Femur (tissue), 1 donor: ENCODE data around the gene LRRC51.
A peak's percentile ranks its signal among the peaks of the same experiment; 100 is the strongest.
"Not testable (repeated sequence)": the region's sequence is repeated elsewhere in the genome, so short reads cannot be mapped to it uniquely, and the experiment has no call there.

Source experiments
- DNase-seq: peaks from one replicate; pipeline ENCODE4 v3.0.0-alpha.2; 2017

The LRRC51 gene

GRCh38 chr11:72112143-72112977, 31.7 kb downstream of the LRRC51 start, which contains the start of gene ANAPC15:
TSS of gene ANAPC15 (minus strand) at chr11:72112695. CDS start at chr11:72111276, 1,419 bp downstream.
- peak; percentile 99 for DNase-seq

- no peak for DNase-seq
Observed at GRCh38 chr11:72112978-72113808, 32.5 kb downstream of the LRRC51 start.

- DNase-seq, result no peak
Observed at GRCh38 chr11:72114570-72114969, 33.9 kb downstream of the LRRC51 start.

- DNase-seq, result no peak
Observed at GRCh38 chr11:72116019-72116755, 35.5 kb downstream of the LRRC51 start.

- DNase-seq, result no peak
Observed at GRCh38 chr11:72119198-72119597, 38.5 kb downstream of the LRRC51 start.

GRCh38 chr11:72120930-72121329, 40.3 kb downstream of the LRRC51 start:
- DNase-seq, result no peak

- DNase-seq, result no peak
Observed at GRCh38 chr11:72122607-72123006, 42.0 kb downstream of the LRRC51 start.

- DNase-seq, result no peak
Observed at GRCh38 chr11:72123117-72123653, 42.5 kb downstream of the LRRC51 start.

- no peak for DNase-seq
Observed at GRCh38 chr11:72124046-72124445, 43.4 kb downstream of the LRRC51 start.

GRCh38 chr11:72125956-72126355, 45.3 kb downstream of the LRRC51 start:
- DNase-seq, result no peak

- DNase-seq, result no peak
Observed at GRCh38 chr11:72127923-72128322, 47.3 kb downstream of the LRRC51 start.

GRCh38 chr11:72129381-72129780, 48.7 kb downstream of the LRRC51 start:
- no peak for DNase-seq

GRCh38 chr11:72132646-72133045, 52.0 kb downstream of the LRRC51 start:
- DNase-seq, result no peak

GRCh38 chr11:72135473-72135872, 54.8 kb downstream of the LRRC51 start, which contains the start of gene FOLR3:
TSS of gene FOLR3 (plus strand) at chr11:72135725. CDS start at chr11:72135953, 228 bp downstream.
- not testable (repeated sequence) for DNase-seq

GRCh38 chr11:72135891-72136683, 55.4 kb downstream of the LRRC51 start:
- no peak for DNase-seq

GRCh38 chr11:72136684-72137262, 56.1 kb downstream of the LRRC51 start:
- DNase-seq, result no peak

GRCh38 chr11:72138821-72139390, 58.3 kb downstream of the LRRC51 start:
- DNase-seq, result no peak

GRCh38 chr11:72139500-72139899, 58.9 kb downstream of the LRRC51 start:
- DNase-seq, result no peak

- no peak for DNase-seq
Observed at GRCh38 chr11:72140661-72141060, 60.0 kb downstream of the LRRC51 start.

- no peak for DNase-seq
Observed at GRCh38 chr11:72141066-72141465, 60.4 kb downstream of the LRRC51 start.

GRCh38 chr11:72142086-72142485, 61.4 kb downstream of the LRRC51 start:
- not testable (repeated sequence) for DNase-seq
